Spleen (tissue), 7 donors: ENCODE measurements around the gene NT5C.

Experiments
- POLR2A ChIP-seq, 3 donors: fragments of 450-650 bp; IDR thresholded peaks; one replicate each; pipeline ENCODE4 v1.5.1; 2017; ENCODE audit warnings: antibody characterized with exemption in 3 of 3, mild to moderate bottlenecking in 1 of 3
- TF ChIP-seq, protein P1 (sequence below), 11 experiments: fragments of 200-600 bp in 7 of 11; fragments of 450-650 bp in 4 of 11; sonication (generic) in 4 of 11; IDR thresholded peaks in 8 of 11; conservative IDR thresholded peaks in 3 of 11; 1 replicate in 7 of 11; 2 replicates in 4 of 11; pipeline versions ENCODE4 v1.4.0 to v1.8.0; 2016 to 2021; ENCODE audit warnings: antibody characterized with exemption in 11 of 11, inconsistent platforms in 4 of 11, mild to moderate bottlenecking in 1 of 11
- donor health status: DM: no; HTN: no; CAD: no; lungs with moderate emphysema.
- donor health status: DM: no; HTN: no; CAD: no.
- donor health status: DM: no; HTN: no; CAD: no.

DNA sequence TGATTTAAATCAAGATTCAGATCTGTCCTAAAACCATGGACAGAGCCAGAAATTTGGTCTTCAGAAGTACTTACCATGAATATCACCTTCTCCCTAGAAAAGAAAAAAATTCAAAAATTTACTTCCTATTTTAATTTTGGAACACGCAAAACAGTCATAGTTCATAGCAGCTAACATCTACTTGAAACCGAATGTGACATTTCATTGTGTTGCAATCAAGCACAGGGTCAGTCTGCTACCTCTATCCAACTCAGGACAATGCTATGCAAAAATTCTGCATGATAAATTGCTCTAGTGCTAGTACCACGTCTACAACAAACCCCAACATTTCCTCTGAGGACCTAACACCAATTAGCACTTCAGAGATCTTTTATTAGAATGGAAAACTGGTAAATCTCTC lies 15.1 kb upstream of the NT5C start:
- TF ChIP-seq, protein P1, sequence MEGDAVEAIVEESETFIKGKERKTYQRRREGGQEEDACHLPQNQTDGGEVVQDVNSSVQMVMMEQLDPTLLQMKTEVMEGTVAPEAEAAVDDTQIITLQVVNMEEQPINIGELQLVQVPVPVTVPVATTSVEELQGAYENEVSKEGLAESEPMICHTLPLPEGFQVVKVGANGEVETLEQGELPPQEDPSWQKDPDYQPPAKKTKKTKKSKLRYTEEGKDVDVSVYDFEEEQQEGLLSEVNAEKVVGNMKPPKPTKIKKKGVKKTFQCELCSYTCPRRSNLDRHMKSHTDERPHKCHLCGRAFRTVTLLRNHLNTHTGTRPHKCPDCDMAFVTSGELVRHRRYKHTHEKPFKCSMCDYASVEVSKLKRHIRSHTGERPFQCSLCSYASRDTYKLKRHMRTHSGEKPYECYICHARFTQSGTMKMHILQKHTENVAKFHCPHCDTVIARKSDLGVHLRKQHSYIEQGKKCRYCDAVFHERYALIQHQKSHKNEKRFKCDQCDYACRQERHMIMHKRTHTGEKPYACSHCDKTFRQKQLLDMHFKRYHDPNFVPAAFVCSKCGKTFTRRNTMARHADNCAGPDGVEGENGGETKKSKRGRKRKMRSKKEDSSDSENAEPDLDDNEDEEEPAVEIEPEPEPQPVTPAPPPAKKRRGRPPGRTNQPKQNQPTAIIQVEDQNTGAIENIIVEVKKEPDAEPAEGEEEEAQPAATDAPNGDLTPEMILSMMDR (IDR thresholded peaks at IDR 0.05 in 8 of 11, conservative IDR thresholded peaks at IDR 0.05 in 3 of 11), result no peak
- TF ChIP-seq POLR2A (IDR thresholded peaks at IDR 0.05), result no peak
